Measurements from ENCODE around the gene BCL2L13.

- TF ChIP-seq, protein P1, sequence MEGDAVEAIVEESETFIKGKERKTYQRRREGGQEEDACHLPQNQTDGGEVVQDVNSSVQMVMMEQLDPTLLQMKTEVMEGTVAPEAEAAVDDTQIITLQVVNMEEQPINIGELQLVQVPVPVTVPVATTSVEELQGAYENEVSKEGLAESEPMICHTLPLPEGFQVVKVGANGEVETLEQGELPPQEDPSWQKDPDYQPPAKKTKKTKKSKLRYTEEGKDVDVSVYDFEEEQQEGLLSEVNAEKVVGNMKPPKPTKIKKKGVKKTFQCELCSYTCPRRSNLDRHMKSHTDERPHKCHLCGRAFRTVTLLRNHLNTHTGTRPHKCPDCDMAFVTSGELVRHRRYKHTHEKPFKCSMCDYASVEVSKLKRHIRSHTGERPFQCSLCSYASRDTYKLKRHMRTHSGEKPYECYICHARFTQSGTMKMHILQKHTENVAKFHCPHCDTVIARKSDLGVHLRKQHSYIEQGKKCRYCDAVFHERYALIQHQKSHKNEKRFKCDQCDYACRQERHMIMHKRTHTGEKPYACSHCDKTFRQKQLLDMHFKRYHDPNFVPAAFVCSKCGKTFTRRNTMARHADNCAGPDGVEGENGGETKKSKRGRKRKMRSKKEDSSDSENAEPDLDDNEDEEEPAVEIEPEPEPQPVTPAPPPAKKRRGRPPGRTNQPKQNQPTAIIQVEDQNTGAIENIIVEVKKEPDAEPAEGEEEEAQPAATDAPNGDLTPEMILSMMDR (IDR thresholded peaks at IDR 0.05) = no peak
- no peak for TF ChIP-seq POLR2AphosphoS5 (IDR thresholded peaks at IDR 0.05; ENCODE audit: low read depth, low read length)
- TF ChIP-seq, protein P2, sequence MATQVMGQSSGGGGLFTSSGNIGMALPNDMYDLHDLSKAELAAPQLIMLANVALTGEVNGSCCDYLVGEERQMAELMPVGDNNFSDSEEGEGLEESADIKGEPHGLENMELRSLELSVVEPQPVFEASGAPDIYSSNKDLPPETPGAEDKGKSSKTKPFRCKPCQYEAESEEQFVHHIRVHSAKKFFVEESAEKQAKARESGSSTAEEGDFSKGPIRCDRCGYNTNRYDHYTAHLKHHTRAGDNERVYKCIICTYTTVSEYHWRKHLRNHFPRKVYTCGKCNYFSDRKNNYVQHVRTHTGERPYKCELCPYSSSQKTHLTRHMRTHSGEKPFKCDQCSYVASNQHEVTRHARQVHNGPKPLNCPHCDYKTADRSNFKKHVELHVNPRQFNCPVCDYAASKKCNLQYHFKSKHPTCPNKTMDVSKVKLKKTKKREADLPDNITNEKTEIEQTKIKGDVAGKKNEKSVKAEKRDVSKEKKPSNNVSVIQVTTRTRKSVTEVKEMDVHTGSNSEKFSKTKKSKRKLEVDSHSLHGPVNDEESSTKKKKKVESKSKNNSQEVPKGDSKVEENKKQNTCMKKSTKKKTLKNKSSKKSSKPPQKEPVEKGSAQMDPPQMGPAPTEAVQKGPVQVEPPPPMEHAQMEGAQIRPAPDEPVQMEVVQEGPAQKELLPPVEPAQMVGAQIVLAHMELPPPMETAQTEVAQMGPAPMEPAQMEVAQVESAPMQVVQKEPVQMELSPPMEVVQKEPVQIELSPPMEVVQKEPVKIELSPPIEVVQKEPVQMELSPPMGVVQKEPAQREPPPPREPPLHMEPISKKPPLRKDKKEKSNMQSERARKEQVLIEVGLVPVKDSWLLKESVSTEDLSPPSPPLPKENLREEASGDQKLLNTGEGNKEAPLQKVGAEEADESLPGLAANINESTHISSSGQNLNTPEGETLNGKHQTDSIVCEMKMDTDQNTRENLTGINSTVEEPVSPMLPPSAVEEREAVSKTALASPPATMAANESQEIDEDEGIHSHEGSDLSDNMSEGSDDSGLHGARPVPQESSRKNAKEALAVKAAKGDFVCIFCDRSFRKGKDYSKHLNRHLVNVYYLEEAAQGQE (IDR thresholded peaks at IDR 0.05; ENCODE audit: insufficient read depth in 1 of 2, low read depth in 2 of 2, low read length in 1 of 2) = no peak
- no peak for TF ChIP-seq SIN3A (IDR thresholded peaks at IDR 0.05; ENCODE audit: borderline replicate concordance, insufficient read depth, low read depth, low read length)
- TF ChIP-seq TCF7L2 (IDR thresholded peaks at IDR 0.05; ENCODE audit: low read depth, low read length) = no peak
Measured at GRCh38 chr22:17648569-17648968, 10.0 kb downstream of the BCL2L13 start.
